SK-N-SH treated with all-trans-retinoic acid at 6 μM for 48 hours (cell line): ENCODE data around the gene NOSIP.

Experiments
- ATAC-seq: fragments of 200-7000 bp; cut with Tn5 transposase; 3 replicates; pipeline ENCODE4 v1.9.1; 2020; ENCODE audit warnings: mild to moderate bottlenecking, moderate library complexity
- ARNTL ChIP-seq: fragments of 450-650 bp; formaldehyde crosslinking; IDR thresholded peaks from 2 replicates; pipeline ENCODE4 v1.5.0; 2020; ENCODE audit warnings: low read depth, mild to moderate bottlenecking, moderate library complexity, borderline replicate concordance
- BACH2 ChIP-seq: fragments of 250-450 bp; sonication (Bioruptor Pico); IDR thresholded peaks from 2 replicates; pipeline ENCODE4 v1.9.0; 2021; ENCODE audit warnings: mild to moderate bottlenecking, borderline replicate concordance
- CREB5 ChIP-seq: fragments of 250-450 bp; sonication (Bioruptor Pico); IDR thresholded peaks from 2 replicates; pipeline ENCODE4 v1.5.1; 2020; ENCODE audit warnings: low read depth, mild to moderate bottlenecking, moderate library complexity
- CSDC2 ChIP-seq: fragments of 250-450 bp; sonication (Bioruptor Pico); IDR thresholded peaks from 2 replicates; pipeline ENCODE4 v1.5.0; 2020; ENCODE audit warnings: mild to moderate bottlenecking, moderate library complexity
- CSRNP3 ChIP-seq: fragments of 250-450 bp; sonication (Bioruptor Pico); IDR thresholded peaks from 2 replicates; pipeline ENCODE4 v1.5.1; 2021; ENCODE audit warnings: mild to moderate bottlenecking, moderate library complexity
- GLIS3 ChIP-seq: fragments of 250-450 bp; sonication (Bioruptor Pico); IDR thresholded peaks from 2 replicates; pipeline ENCODE4 v1.5.0; 2020; ENCODE audit warnings: mild to moderate bottlenecking, moderate library complexity
- ISL1 ChIP-seq: fragments of 250-450 bp; sonication (Bioruptor Pico); IDR thresholded peaks from 2 replicates; pipeline ENCODE4 v2.1.2; 2022; ENCODE audit warnings: mild to moderate bottlenecking, moderate library complexity
- OSR1 ChIP-seq: fragments of 250-450 bp; sonication (Bioruptor Pico); IDR thresholded peaks from 2 replicates; pipeline ENCODE4 v1.8.0; 2022; ENCODE audit warnings: moderate library complexity, mild to moderate bottlenecking, inconsistent platforms
- POU6F1 ChIP-seq: fragments of 250-450 bp; sonication (Bioruptor Pico); IDR thresholded peaks from 2 replicates; pipeline ENCODE4 v1.8.0; 2021; ENCODE audit warnings: low read depth, mild to moderate bottlenecking, moderate library complexity, borderline replicate concordance
- PPARA ChIP-seq: fragments of 250-450 bp; sonication (Bioruptor Pico); IDR thresholded peaks from 2 replicates; pipeline ENCODE4 v1.5.0; 2020; ENCODE audit warnings: mild to moderate bottlenecking, borderline replicate concordance
- RARB ChIP-seq: fragments of 250-450 bp; sonication (Bioruptor Pico); IDR thresholded peaks from 2 replicates; pipeline ENCODE4 v1.8.0; 2021; ENCODE audit warnings: mild to moderate bottlenecking, moderate library complexity
- SNAI2 ChIP-seq: fragments of 250-450 bp; sonication (Bioruptor Pico); IDR thresholded peaks from 2 replicates; pipeline ENCODE4 v1.5.0; 2020; ENCODE audit warnings: mild to moderate bottlenecking, moderate library complexity
- TCF4 ChIP-seq: fragments of 250-450 bp; sonication (Bioruptor Pico); IDR thresholded peaks from 2 replicates; pipeline ENCODE4 v1.8.0; 2021; ENCODE audit warnings: mild to moderate bottlenecking, moderate library complexity, borderline replicate concordance
- TOX ChIP-seq: fragments of 250-450 bp; sonication (Bioruptor Pico); IDR thresholded peaks from 2 replicates; pipeline ENCODE4 v1.8.0; 2021; ENCODE audit warnings: mild to moderate bottlenecking, moderate library complexity, borderline replicate concordance
- TSHZ2 ChIP-seq: fragments of 250-450 bp; sonication (Bioruptor Pico); IDR thresholded peaks from 2 replicates; pipeline ENCODE4 v1.5.0; 2020; ENCODE audit warnings: mild to moderate bottlenecking, moderate library complexity
- ZC3H10 ChIP-seq: fragments of 250-450 bp; sonication (Bioruptor Pico); IDR thresholded peaks from 2 replicates; pipeline ENCODE4 v1.5.1; 2021; ENCODE audit warnings: mild to moderate bottlenecking, moderate library complexity
- ZFP3 ChIP-seq: fragments of 250-450 bp; sonication (Bioruptor Pico); IDR thresholded peaks from 2 replicates; pipeline ENCODE4 v1.5.0; 2020; ENCODE audit warnings: mild to moderate bottlenecking, moderate library complexity
- ZFP30 ChIP-seq: fragments of 450-650 bp; formaldehyde crosslinking; IDR thresholded peaks from 2 replicates; pipeline ENCODE4 v1.5.0; 2022; ENCODE audit warnings: mild to moderate bottlenecking, moderate library complexity
- ZNF565 ChIP-seq: fragments of 450-650 bp; formaldehyde crosslinking; conservative IDR thresholded peaks from 2 replicates; pipeline ENCODE4 v1.5.0; 2020; ENCODE audit warnings: low read depth, mild to moderate bottlenecking, moderate library complexity
- ZNF70 ChIP-seq: fragments of 450-650 bp; formaldehyde crosslinking; IDR thresholded peaks from 2 replicates; pipeline ENCODE4 v1.5.0; 2020; ENCODE audit warnings: mild to moderate bottlenecking, moderate library complexity
- ZNF8 ChIP-seq: fragments of 450-650 bp; formaldehyde crosslinking; IDR thresholded peaks from 2 replicates; pipeline ENCODE4 v1.5.0; 2020; ENCODE audit warnings: mild to moderate bottlenecking, moderate library complexity

Gene NOSIP

GRCh38 chr19:49534632-49535385, 45.5 kb downstream of the NOSIP start (continued):
- TF ChIP-seq TSHZ2 (no peak), TOX (no peak)

GRCh38 chr19:49533551-49534488, 46.5 kb downstream of the NOSIP start:
- TF ChIP-seq ZNF8 (CRISPR knock-in tag) (no peak), RARB (no peak), CREB5 (no peak), TOX (no peak), PPARA (CRISPR knock-in tag) (no peak), ISL1 (CRISPR knock-in tag) (no peak), OSR1 (CRISPR knock-in tag) (no peak)
- peak; percentile 96 for ATAC-seq

- no peak for TF ChIP-seq BACH2 (CRISPR knock-in tag)
- TF ChIP-seq ZNF8 (CRISPR knock-in tag): no peak
- no peak for TF ChIP-seq ZC3H10 (CRISPR knock-in tag)
- TF ChIP-seq TSHZ2: no peak
- no peak for TF ChIP-seq CSRNP3 (CRISPR knock-in tag)
- no peak for TF ChIP-seq ZNF70
- TF ChIP-seq CSDC2 (CRISPR knock-in tag): no peak
- TF ChIP-seq POU6F1 (CRISPR knock-in tag): no peak
- no peak for TF ChIP-seq TCF4
- TF ChIP-seq ARNTL (CRISPR knock-in tag): no peak
- no peak for TF ChIP-seq GLIS3 (CRISPR knock-in tag)
- TF ChIP-seq OSR1 (CRISPR knock-in tag): no peak
- no peak for TF ChIP-seq RARB
- TF ChIP-seq ZFP3 (CRISPR knock-in tag): no peak
- no peak for TF ChIP-seq TOX
- no peak for TF ChIP-seq SNAI2 (CRISPR knock-in tag)
- no peak for TF ChIP-seq ZFP30
- TF ChIP-seq PPARA (CRISPR knock-in tag): no peak
- no peak for TF ChIP-seq ZNF565 (CRISPR knock-in tag)
- ATAC-seq: no peak
These were observed 49.6 kb downstream of the NOSIP start for GRCh38 chr19:49530708-49531107.
